OCI-LY7 (cell line): Measurements from ENCODE around the gene SGMS1. TPM values are rescaled to one million over a fixed set of nuclear protein-coding genes. Genes with fewer than 3 reads are reported as not detected.
"Not testable (repeated sequence)": the region's sequence is repeated elsewhere in the genome, so short reads cannot be mapped to it uniquely, and the experiment has no call there.

Experiments used
- BruUV-seq: library from RNA; stranded (reverse); fragments of 400-500 nt; replicated peaks from 2 replicates; lab custom pipeline; 2021; lab: Mats Ljungman, UMichigan
- CTCF ChIA-PET: fragments of 300-600 bp; sonication (Branson Sonifier 250); formaldehyde crosslinking; loops from one replicate; lab custom pipeline; 2022; ENCODE audit warnings: antibody characterized with exemption; ENCODE audit not compliant: unreplicated experiment; lab: Charles Lee
- POLR2A ChIA-PET: fragments of 300-600 bp; sonication (Branson Sonifier 250); formaldehyde crosslinking; loops from one replicate; lab custom pipeline; 2022; ENCODE audit warnings: antibody characterized with exemption; lab: Charles Lee
- DNase-seq: peaks from one replicate; pipeline ENCODE4 v3.0.0-alpha.2; 2015; ENCODE audit warnings: low spot score
- H2AFZ ChIP-seq: fragments of 200-600 bp; sonication (generic), shearing (Covaris generic); 2 replicates; pipeline ENCODE4 v1.6.1; 2014; ENCODE audit warnings: mild to moderate bottlenecking, antibody characterized with exemption, low read length, moderate library complexity
- H3K27ac ChIP-seq: fragments of 200-600 bp; sonication (generic); 2 replicates; pipeline ENCODE4 v1.5.1; 2014; ENCODE audit warnings: mixed run types, low read depth, mild to moderate bottlenecking, moderate library complexity, low read length, inconsistent platforms; ENCODE audit not compliant: poor library complexity, severe bottlenecking
- H3K36me3 ChIP-seq: fragments of 200-600 bp; sonication (generic); 2 replicates; pipeline ENCODE4 v1.6.1; 2014; ENCODE audit warnings: mild to moderate bottlenecking, antibody characterized with exemption, low read length, moderate library complexity, mixed read lengths; ENCODE audit not compliant: insufficient read depth
- H3K4me1 ChIP-seq: fragments of 200-600 bp; sonication (generic); 2 replicates; pipeline ENCODE4 v1.5.1; 2014; ENCODE audit warnings: mild to moderate bottlenecking, low read length; ENCODE audit not compliant: insufficient read depth, poor library complexity, severe bottlenecking
- H3K4me2 ChIP-seq: fragments of 200-600 bp; sonication (generic); 2 replicates; pipeline ENCODE4 v1.6.1; 2014; ENCODE audit warnings: mild to moderate bottlenecking, low read length
- H3K4me3 ChIP-seq: fragments of 200-600 bp; sonication (generic); 2 replicates; pipeline ENCODE4 v1.5.1; 2014; ENCODE audit warnings: mild to moderate bottlenecking, low read depth, low read length; ENCODE audit not compliant: poor library complexity, severe bottlenecking
- H3K79me2 ChIP-seq: fragments of 200-600 bp; sonication (generic); 2 replicates; pipeline ENCODE4 v1.6.1; 2016; ENCODE audit warnings: low read depth, mild to moderate bottlenecking, low read length, moderate library complexity, mixed read lengths; ENCODE audit not compliant: insufficient read depth
- H3K9me2 ChIP-seq: fragments of 200-600 bp; sonication (generic); 2 replicates; pipeline ENCODE4 v1.6.1; 2016; ENCODE audit warnings: mild to moderate bottlenecking, low read length, mixed read lengths; ENCODE audit not compliant: insufficient read depth
- H3K9me3 ChIP-seq: fragments of 200-600 bp; sonication (generic); 2 replicates; pipeline ENCODE4 v1.6.1; 2014; ENCODE audit warnings: mild to moderate bottlenecking, mixed run types, low read length, mixed read lengths
- H4K20me1 ChIP-seq: fragments of 200-600 bp; sonication (generic); 2 replicates; pipeline ENCODE4 v1.6.1; 2014; ENCODE audit warnings: mild to moderate bottlenecking, antibody characterized with exemption, low read length, moderate library complexity, mixed read lengths; ENCODE audit not compliant: insufficient read depth
- CTCF ChIP-seq: fragments of 200-600 bp; sonication (generic); conservative IDR thresholded peaks from 2 replicates; pipeline ENCODE4 v1.5.1; 2014; ENCODE audit warnings: mild to moderate bottlenecking, antibody characterized with exemption, low read length, moderate library complexity, mixed read lengths
- EZH2phosphoT487 ChIP-seq: fragments of 200-600 bp; sonication (generic); IDR thresholded peaks from 2 replicates; pipeline ENCODE4 v1.6.1; 2018; ENCODE audit warnings: low read depth, borderline replicate concordance, mild to moderate bottlenecking, mixed run types, antibody characterized with exemption, low read length, moderate library complexity, mixed read lengths
- intact Hi-C: fragments of 100-400 bp; cut with micrococcal nuclease; formaldehyde crosslinking; loops from one replicate; pipeline ENCODE4 v1.10.0; 2022; ENCODE audit not compliant: unreplicated experiment
- total RNA-seq, 2 experiments: library from RNA; depleted of rRNA in 1 of 2; stranded (reverse); fragments of >200 nt in 1 of 2; shearing (Covaris generic) in 1 of 2; gene quantifications; 2 replicates each; pipeline ENCODE4 v1.2.3, GENCODE V29; 2014 to 2022

Gene SGMS1
- total RNA-seq, 2 experiments from 2014 or later = 45.4 to 57.5 TPM

- no peak for DNase-seq
- CTCF ChIA-PET = interaction anchor here (0.9 to 1.6 kb wide), 3 partner anchors 10 to 12 kb away, joined by 3 to 5 read pairs (median 3); no protein-coding TSS in a partner anchor
- Histone ChIP-seq H3K4me2 (peak overlapping the region; percentile 81), H3K4me1 (peaks cover 100% of the 10 kb centered on the region), H3K9me3 (no peaks in the 10 kb centered on the region), H3K9me2 (no peaks in the 10 kb centered on the region), H3K27ac (peak overlapping the region; percentile 96), H3K79me2 (peaks cover 10% of the 10 kb centered on the region; the same call in 1 of the 2 replicates), H3K36me3 (peaks cover 5% of the 10 kb centered on the region; the same call in 1 of the 2 replicates), H2AFZ (peak overlapping the region; percentile 57; the same call in 1 of the 2 replicates), H3K4me3 (peak overlapping the region; percentile 63), H4K20me1 (no peaks in the 10 kb centered on the region)
- POLR2A ChIA-PET = interaction anchor here (1.3 to 11.8 kb wide), 5 partner anchors 11 to 291 kb away, joined by 3 to 213 read pairs (median 49); partner anchors contain the start of gene SGMS1
- no TSS peak for BruUV-seq
- intact Hi-C loops = loop anchor here (1.0 to 2.0 kb wide), 2 partner anchors 25 to 288 kb away; no protein-coding TSS in a partner anchor
- TF ChIP-seq CTCF (no peak), EZH2phosphoT487 (no peak)
Observed at GRCh38 chr10:50648935-50649227, 25.1 kb upstream of the SGMS1 start.

GRCh38 chr10:50648089-50648934 is 24.6 kb upstream of the SGMS1 start:
- no TSS peak for BruUV-seq
- no peaks in the 10 kb centered on the region for H4K20me1 ChIP-seq
- H3K4me1 ChIP-seq = peaks cover 100% of the 10 kb centered on the region
- no peaks in the 10 kb centered on the region for H3K9me3 ChIP-seq
- peak; percentile 90 for DNase-seq
- peak overlapping the region; percentile 62 for H2AFZ ChIP-seq
- peak overlapping the region; percentile 96 for H3K27ac ChIP-seq
- TF ChIP-seq EZH2phosphoT487 (no peak), CTCF (no peak)
- H3K9me2 ChIP-seq = no peaks in the 10 kb centered on the region
- ChIA-PET POLR2A (interaction anchor here (0.6 to 11.8 kb wide), 11 partner anchors 11 to 1513 kb away, joined by 3 to 213 read pairs (median 4); partner anchors contain the start of gene SGMS1), CTCF (interaction anchor here (0.9 to 1.6 kb wide), 4 partner anchors 9 to 28 kb away, joined by 3 to 5 read pairs (median 3); no protein-coding TSS in a partner anchor)
- H3K36me3 ChIP-seq = peaks cover 5% of the 10 kb centered on the region; the same call in 1 of the 2 replicates
- H3K4me2 ChIP-seq = peak overlapping the region; percentile 81
- intact Hi-C loops = loop anchor here (1.0 to 2.0 kb wide), 2 partner anchors 24 to 288 kb away; no protein-coding TSS in a partner anchor
- H3K79me2 ChIP-seq = peaks cover 9% of the 10 kb centered on the region; the same call in 1 of the 2 replicates
- peak overlapping the region; percentile 63 for H3K4me3 ChIP-seq

- Histone ChIP-seq H3K27ac (peak overlapping the region; percentile 96), H3K4me2 (peak overlapping the region; percentile 81), H2AFZ (peak overlapping the region; percentile 62), H3K4me1 (peaks cover 100% of the 10 kb centered on the region), H3K4me3 (peak overlapping the region; percentile 63)
- DNase-seq, intact Hi-C loops, BruUV-seq, H3K36me3 ChIP-seq, H3K9me3 ChIP-seq, H3K9me2 ChIP-seq, H3K79me2 ChIP-seq, H4K20me1 ChIP-seq: not testable (repeated sequence)
- ChIA-PET POLR2A (interaction anchor here (0.5 to 11.8 kb wide), 15 partner anchors 9 to 1512 kb away, joined by 3 to 213 read pairs (median 4); partner anchors contain the start of gene SGMS1), CTCF (interaction anchor here (0.9 to 1.6 kb wide), 3 partner anchors 8 to 27 kb away, joined by 3 to 5 read pairs (median 4); no protein-coding TSS in a partner anchor)
Observed at GRCh38 chr10:50647350-50647749, 23.6 kb upstream of the SGMS1 start.
